Measurements from ENCODE around the gene KLHL26.

Gene KLHL26

DNA sequence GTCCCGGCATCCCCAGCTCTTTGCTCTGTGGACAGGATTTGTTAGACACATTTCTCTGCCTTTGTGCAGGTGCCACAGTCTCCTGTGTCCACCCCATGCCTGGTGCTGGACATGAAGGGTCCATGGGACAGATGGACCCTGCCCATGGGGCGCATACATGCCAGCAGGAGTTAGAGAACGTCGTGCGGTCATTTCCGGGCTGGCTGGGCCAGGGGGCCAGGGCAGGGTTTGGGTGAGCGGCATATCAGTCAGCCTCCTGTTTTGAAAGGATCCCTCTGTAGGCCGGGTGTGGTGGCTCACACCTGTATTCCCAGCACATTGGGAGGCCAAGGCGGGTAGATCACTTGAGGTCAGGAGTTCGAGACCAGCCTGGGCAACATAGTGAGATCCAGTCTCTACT, 11.0 kb downstream of the KLHL26 start:
- no peak for DNase-seq (ENCODE audit: low read depth in 1 of 2, low spot score in 1 of 2)

DNA sequence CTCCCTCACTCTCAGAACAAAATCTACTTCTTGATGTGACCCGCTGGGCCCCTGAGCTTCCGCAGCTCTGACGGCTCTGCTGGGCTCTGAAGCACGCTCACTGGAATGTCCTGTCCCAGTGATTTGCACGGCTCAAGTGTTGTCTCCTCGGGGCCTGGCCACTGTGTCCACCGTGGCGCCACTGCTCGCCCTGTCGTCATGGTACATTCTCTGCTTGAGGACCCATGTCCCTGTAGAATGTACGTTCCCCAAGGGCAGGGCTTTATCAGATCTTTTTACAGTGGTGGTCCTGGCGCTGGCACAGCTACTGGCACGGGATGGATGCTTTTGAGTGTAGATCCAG, 12.1 kb downstream of the KLHL26 start:
- DNase-seq (ENCODE audit: low read depth in 1 of 2, low spot score in 1 of 2) = no peak

- no peak for DNase-seq (ENCODE audit: low read depth in 1 of 2, low spot score in 1 of 2)
Observed at GRCh38 chr19:18649371-18650020, 12.7 kb downstream of the KLHL26 start.

GRCh38 chr19:18650021-18650390, 13.2 kb downstream of the KLHL26 start:
- no peak for DNase-seq (ENCODE audit: low read depth in 1 of 2, low spot score in 1 of 2)

DNA sequence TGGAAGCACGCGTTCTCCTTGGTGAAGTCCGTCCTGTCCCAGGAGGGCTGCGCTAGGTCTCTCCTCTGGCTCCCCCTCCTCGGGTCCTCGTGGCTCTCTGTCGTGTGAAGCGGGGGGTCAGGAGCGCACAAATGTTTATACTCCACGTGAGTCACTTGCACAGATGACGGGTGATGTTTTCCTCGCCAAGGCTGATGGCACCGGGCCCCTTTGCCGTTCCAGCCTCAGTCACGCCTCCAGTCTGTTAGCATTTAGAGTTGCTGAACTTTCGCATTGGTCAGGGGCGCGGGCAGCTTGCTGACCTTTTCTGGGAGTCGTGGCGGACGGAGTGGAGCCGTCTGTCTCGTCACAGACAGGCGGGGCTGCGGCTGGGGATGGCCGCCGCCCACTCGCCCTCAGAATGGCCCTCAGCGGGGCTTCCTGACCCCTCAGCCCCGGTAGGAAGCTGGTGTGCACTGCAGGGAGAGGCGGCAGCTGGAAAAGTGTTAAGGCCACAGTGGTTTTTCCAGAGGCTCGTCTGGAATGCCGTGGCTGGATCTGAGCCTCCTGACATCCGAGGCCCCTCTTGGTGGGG, 13.7 kb downstream of the KLHL26 start:
- DNase-seq (ENCODE audit: low read depth in 1 of 2, low spot score in 1 of 2) = no peak

DNA sequence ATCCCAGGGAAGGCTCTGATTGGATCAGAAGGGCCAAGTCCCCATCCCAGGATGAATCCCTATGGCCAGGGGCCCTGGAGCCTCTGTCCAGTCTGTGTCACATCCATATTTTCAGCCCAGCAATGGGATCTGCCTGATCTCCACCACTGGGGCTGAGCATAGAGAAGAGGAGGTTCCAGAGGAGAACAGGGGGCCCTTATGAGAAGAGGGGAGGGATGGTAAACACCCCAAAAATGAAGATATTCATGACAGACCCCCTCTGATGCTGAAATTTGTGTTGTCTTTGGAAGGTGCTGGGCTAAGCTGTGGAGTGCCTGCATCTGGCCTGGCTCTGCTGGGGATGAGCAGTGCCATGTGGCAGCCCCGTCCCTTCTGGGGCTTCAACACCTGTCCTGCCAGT, 14.5 kb downstream of the KLHL26 start:
- DNase-seq (ENCODE audit: low read depth in 1 of 2, low spot score in 1 of 2) = no peak

DNA sequence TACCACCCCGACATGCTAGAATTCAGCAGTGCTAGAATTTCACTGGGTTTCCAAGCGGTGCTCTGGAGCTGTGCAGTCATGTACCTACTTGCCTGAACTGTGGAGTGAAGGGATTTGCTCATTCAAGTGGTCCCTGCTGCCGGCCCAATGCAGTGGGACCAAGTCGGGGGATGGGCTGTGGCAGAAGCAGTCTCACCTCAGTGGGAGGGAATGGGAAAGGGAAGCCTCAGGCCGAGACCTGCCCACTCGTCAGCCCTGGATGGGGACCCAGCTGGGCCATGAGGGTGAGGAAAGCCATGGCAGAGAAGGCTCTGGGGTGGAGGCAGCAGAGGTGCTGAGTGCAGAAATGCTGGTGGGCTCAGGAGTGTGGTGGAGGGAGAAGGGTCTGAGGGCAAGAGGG, 14.9 kb downstream of the KLHL26 start:
- no peak for DNase-seq (ENCODE audit: low read depth in 1 of 2, low spot score in 1 of 2)

GRCh38 chr19:18653853-18654252, 17.0 kb downstream of the KLHL26 start:
- no peak for DNase-seq (ENCODE audit: low read depth in 1 of 2, low spot score in 1 of 2)

- no peak for DNase-seq (ENCODE audit: low read depth in 1 of 2, low spot score in 1 of 2)
Observed at GRCh38 chr19:18654469-18654868, 17.6 kb downstream of the KLHL26 start.

DNA sequence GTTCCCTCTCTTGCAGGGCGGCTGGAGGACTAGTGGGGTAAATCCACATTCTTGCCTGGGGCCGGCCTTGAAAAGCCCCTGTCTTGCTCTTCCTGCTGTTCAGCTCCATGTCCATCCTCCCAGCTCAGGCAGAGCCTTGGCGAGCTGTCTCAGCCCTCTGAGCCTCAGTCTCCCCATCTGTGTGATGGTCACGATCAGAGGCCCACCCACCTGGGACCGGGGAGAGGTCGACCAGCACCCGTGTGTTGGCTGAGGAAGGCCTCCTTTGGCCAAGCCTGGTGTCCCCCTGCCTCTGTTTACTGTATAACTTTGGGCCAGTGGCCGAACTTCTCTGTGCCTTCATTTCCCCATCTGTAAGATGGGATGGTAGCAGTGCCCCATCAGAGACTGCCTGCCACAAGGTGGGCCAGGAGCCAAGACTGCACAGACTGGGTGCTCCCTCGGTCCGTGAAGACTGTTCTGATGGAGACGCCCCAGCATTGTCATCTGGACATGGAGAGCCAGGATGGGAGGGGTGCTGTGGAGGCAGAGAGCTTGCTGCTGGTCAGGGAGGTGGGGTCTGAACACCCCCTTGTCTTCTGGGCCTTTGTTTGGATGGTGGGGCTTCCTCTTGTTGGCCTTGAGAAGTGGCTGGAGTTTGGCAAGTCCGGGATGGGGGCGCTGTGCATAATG, 18.5 kb downstream of the KLHL26 start:
- DNase-seq (ENCODE audit: low read depth in 1 of 2, low spot score in 1 of 2) = no peak

- DNase-seq (ENCODE audit: low read depth in 1 of 2, low spot score in 1 of 2) = no peak
Observed at GRCh38 chr19:18656337-18657086, 19.7 kb downstream of the KLHL26 start.

GRCh38 chr19:18657590-18658365, 20.9 kb downstream of the KLHL26 start:
- no peak for DNase-seq (ENCODE audit: low read depth in 1 of 2, low spot score in 1 of 2)

- no peak for DNase-seq (ENCODE audit: low read depth in 1 of 2, low spot score in 1 of 2)
Observed at GRCh38 chr19:18658366-18658855, 21.6 kb downstream of the KLHL26 start.

DNA sequence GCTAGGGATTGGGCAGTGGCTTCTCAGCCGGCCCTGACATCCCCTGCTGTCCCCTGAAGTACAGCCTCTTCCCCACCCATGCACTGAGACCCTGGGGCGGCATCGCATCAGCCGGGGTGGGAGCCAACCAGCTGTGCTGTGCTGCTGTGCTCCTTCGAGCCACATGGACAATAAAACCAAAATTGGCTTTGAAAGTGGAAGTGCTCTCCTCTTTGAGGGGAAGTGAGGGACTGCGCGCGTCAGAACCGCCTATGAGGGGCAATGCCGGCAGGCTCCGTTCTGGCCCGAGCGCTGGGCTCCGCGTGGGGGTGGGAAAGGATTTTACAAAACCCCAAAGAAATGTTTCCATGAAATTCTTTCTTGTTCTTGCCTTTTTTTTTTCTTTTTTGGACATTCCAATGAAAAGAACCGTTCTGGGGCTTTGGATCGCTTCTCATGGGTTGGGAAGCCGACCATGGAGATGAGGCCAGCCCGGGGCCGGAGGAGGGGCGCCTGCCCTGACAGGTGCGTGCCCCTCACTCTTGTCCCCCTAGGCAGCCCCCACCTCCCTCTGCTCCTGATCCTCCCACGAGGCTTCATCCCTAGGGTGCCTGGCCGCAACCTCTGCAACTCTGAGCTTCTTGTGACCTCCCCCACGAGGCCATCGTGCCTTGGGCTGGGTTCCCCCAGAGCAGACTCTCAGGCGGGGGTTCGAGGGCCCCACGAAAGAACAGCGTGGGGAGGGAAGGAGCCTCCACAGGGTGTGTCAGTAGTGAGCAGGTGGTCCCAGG, 22.6 kb downstream of the KLHL26 start:
- no peak for DNase-seq (ENCODE audit: low read depth in 1 of 2, low spot score in 1 of 2)

GRCh38 chr19:18660051-18660910, 23.5 kb downstream of the KLHL26 start:
- no peak for DNase-seq (ENCODE audit: low read depth in 1 of 2, low spot score in 1 of 2)

DNA sequence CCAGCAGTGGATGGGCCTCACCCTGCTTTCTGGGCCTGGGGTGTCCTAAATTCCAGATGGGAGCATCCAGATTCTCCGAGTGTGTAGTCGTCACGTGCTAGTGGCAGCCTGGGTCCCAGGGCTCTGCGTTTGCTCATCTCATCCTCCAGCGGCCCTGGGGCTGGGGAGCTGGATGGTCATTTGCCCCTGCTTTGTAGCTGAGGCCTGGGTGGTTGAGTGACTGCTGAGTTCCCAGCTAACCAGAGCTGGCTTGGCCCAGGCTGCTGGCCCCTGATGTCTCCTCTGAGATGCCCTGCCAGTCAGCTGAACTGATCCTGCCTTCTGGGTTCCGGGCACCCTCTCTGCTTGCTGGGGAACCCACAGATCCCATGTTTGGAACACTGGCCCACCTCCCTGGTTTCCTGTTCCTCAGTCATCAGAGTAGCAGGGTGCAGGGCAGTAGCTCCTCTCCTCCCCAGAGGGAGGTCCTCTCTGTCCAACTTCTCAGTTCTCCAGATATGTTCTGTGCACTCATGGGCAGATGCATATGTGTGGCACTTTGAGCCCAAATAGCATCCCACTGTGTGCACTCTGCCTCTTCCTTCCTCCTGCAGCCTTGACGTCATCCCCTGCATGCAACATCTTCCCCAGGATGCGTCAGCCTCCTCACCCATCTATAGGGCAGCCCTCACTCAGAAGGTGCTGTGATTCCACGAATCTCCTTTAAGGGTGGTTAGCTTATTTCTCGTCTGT, 24.3 kb downstream of the KLHL26 start:
- no peak for DNase-seq (ENCODE audit: low read depth in 1 of 2, low spot score in 1 of 2)

DNA sequence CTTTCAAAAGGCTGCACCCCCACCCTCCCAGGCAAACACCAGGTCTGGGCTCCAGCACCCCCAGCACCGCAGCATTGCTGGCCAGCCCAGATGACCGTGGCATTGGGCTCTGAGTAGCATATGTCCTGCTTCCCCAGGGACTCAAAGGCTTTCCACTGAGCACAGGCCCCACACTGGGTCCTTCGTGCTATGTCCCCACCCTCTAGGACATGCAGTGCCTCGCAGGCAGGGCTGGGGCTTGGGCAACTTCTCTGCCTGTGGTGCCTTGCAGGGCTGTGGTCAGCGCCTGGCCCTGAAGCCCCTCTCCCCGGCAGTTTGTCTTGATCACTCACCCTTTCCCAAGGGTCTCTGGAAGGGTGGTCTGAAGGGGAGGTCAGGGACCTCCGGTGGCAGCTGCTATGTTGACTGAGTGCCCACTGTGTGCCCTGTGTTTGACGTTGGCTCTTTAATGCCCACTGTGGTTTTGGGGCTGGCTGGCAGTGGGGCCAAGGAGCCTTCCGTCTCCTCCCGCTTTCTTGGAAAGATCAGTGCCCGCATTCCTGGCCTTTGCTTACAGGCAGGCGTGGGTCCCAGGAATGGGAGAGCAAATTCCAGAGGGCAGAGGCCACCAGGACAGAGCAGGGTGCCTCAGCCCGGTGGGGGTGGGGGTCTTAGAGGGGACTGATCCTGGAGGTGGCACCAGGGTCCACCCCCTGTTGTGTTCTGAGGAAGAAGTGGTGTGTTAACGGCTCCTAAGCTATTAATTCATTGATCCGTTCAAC, 26.3 kb downstream of the KLHL26 start:
- no peak for DNase-seq (ENCODE audit: low read depth in 1 of 2, low spot score in 1 of 2)

GRCh38 chr19:18663940-18664530, 27.2 kb downstream of the KLHL26 start:
- DNase-seq (ENCODE audit: low read depth in 1 of 2, low spot score in 1 of 2) = no peak
